Activated CD4-positive, alpha-beta T cell treated with anti-CD3 and anti-CD28 coated beads, Interleukin-2, amount 10 ng/mL, durations not matched to agents 7 days and 5 days (primary cell): ENCODE measurements around the gene SKI. TPM values are rescaled to one million over a fixed set of nuclear protein-coding genes. Genes with fewer than 3 reads are reported as not detected.
"Not testable (repeated sequence)": the region's sequence is repeated elsewhere in the genome, so short reads cannot be mapped to it uniquely, and the experiment has no call there.

Source experiments
- CTCF ChIA-PET: fragments of 350-600 bp; sonication (Branson Sonifier 250); formaldehyde crosslinking; loops from one replicate; lab custom pipeline; 2021; ENCODE audit warnings: antibody characterized with exemption; lab: Charles Lee
- POLR2A ChIA-PET: fragments of 350-600 bp; sonication (Branson Sonifier 250); formaldehyde crosslinking; loops from one replicate; lab custom pipeline; 2021; ENCODE audit warnings: antibody characterized with exemption; lab: Charles Lee
- DNase-seq: peaks from one replicate; pipeline ENCODE4 v3.0.0-alpha.2; 2020
- H3K27ac Mint-ChIP-seq: one replicate; pipeline ENCODE4 v1.8.0; 2021; ENCODE audit warnings: mild to moderate bottlenecking, moderate library complexity, mixed read lengths
- H3K27me3 Mint-ChIP-seq: one replicate; pipeline ENCODE4 v1.8.0; 2021; ENCODE audit warnings: mixed read lengths
- H3K36me3 Mint-ChIP-seq: one replicate; pipeline ENCODE4 v1.8.0; 2021; ENCODE audit warnings: low read depth, mixed read lengths
- H3K4me1 Mint-ChIP-seq: one replicate; pipeline ENCODE4 v1.8.0; 2021; ENCODE audit warnings: mixed read lengths
- H3K4me3 Mint-ChIP-seq: one replicate; pipeline ENCODE4 v1.8.0; 2021; ENCODE audit warnings: mild to moderate bottlenecking, moderate library complexity, mixed read lengths
- H3K9me3 Mint-ChIP-seq: one replicate; pipeline ENCODE4 v1.8.0; 2021; ENCODE audit warnings: mixed read lengths
- total RNA-seq, 2 experiments: library from RNA; stranded (reverse); gene quantifications; one replicate each; pipeline ENCODE4 v1.2.3, GENCODE V29; 2021

The SKI gene
- total RNA-seq, 2 experiments from 2014 or later: 60.7 to 62.0 TPM

GRCh38 chr1:2238361-2239012 lies 10.4 kb downstream of the SKI start:
- DNase-seq: no peak
- Mint-ChIP-seq H3K4me3 (no peak overlapping the region), H3K36me3 (peaks cover 32% of the 10 kb centered on the region), H3K27me3 (no peaks in the 10 kb centered on the region), H3K9me3 (no peaks in the 10 kb centered on the region), H3K27ac (no peak overlapping the region), H3K4me1 (peaks cover 83% of the 10 kb centered on the region)
- POLR2A ChIA-PET: no interaction called here
- CTCF ChIA-PET: interaction anchor here (1.0 kb wide), 2 partner anchors 10 kb away, joined by 3 to 4 read pairs; no protein-coding TSS in a partner anchor

- Mint-ChIP-seq H3K27me3 (no peaks in the 10 kb centered on the region), H3K27ac (no peak overlapping the region), H3K9me3 (no peaks in the 10 kb centered on the region), H3K36me3 (peaks cover 35% of the 10 kb centered on the region), H3K4me1 (peaks cover 82% of the 10 kb centered on the region), H3K4me3 (no peak overlapping the region)
- POLR2A ChIA-PET: no interaction called here
- CTCF ChIA-PET: interaction anchor here (1.0 to 1.2 kb wide), 2 partner anchors 10 to 17 kb away, joined by 3 read pairs; no protein-coding TSS in a partner anchor
- DNase-seq: no peak
These were observed 10.9 kb downstream of the SKI start for GRCh38 chr1:2239013-2239370.

GRCh38 chr1:2239384-2239985 lies 11.4 kb downstream of the SKI start:
- CTCF ChIA-PET: interaction anchor here (0.5 to 1.2 kb wide), 4 partner anchors 10 to 18 kb away, joined by 3 read pairs; no protein-coding TSS in a partner anchor
- POLR2A ChIA-PET: no interaction called here
- Mint-ChIP-seq H3K4me1 (peaks cover 80% of the 10 kb centered on the region), H3K27me3 (no peaks in the 10 kb centered on the region), H3K27ac (peak overlapping the region; percentile 62), H3K36me3 (peaks cover 35% of the 10 kb centered on the region), H3K9me3 (no peaks in the 10 kb centered on the region), H3K4me3 (no peak overlapping the region)
- DNase-seq: no peak

- ChIA-PET CTCF (interaction anchor here (0.6 to 1.3 kb wide), 6 partner anchors 9 to 45 kb away, joined by 3 to 8 read pairs (median 3); partner anchors contain the start of gene FAAP20), POLR2A (interaction anchor here (0.6 to 0.7 kb wide), 2 partner anchors 7 to 61 kb away, joined by 3 read pairs; no protein-coding TSS in a partner anchor)
- no peaks in the 10 kb centered on the region for H3K9me3 Mint-ChIP-seq
- peaks cover 78% of the 10 kb centered on the region for H3K4me1 Mint-ChIP-seq
- no peak overlapping the region for H3K4me3 Mint-ChIP-seq
- no peak for DNase-seq
- peak overlapping the region; percentile 43 for H3K27ac Mint-ChIP-seq
- no peaks in the 10 kb centered on the region for H3K27me3 Mint-ChIP-seq
- H3K36me3 Mint-ChIP-seq: peaks cover 37% of the 10 kb centered on the region
These were observed 12.4 kb downstream of the SKI start for GRCh38 chr1:2240270-2241156.

GRCh38 chr1:2241820-2242219 lies 13.7 kb downstream of the SKI start:
- Mint-ChIP-seq H3K4me3 (no peak overlapping the region), H3K27me3 (no peaks in the 10 kb centered on the region), H3K9me3 (no peaks in the 10 kb centered on the region), H3K36me3 (peaks cover 36% of the 10 kb centered on the region), H3K27ac (peak overlapping the region; percentile 22), H3K4me1 (peaks cover 75% of the 10 kb centered on the region)
- POLR2A ChIA-PET: no interaction called here
- CTCF ChIA-PET: interaction anchor here (0.8 kb wide), 1 partner anchor 10 kb away, joined by 3 read pairs; no protein-coding TSS in a partner anchor
- DNase-seq: no peak

GRCh38 chr1:2242814-2243725 lies 15.0 kb downstream of the SKI start:
- CTCF ChIA-PET: interaction anchor here (0.8 kb wide), 1 partner anchor 9 kb away, joined by 3 read pairs; no protein-coding TSS in a partner anchor
- DNase-seq: no peak
- POLR2A ChIA-PET: no interaction called here
- Mint-ChIP-seq H3K27ac (no peak overlapping the region), H3K4me3 (no peak overlapping the region), H3K27me3 (no peaks in the 10 kb centered on the region), H3K4me1 (peaks cover 72% of the 10 kb centered on the region), H3K36me3 (peaks cover 35% of the 10 kb centered on the region), H3K9me3 (no peaks in the 10 kb centered on the region)

- POLR2A ChIA-PET, DNase-seq, H3K9me3 Mint-ChIP-seq, H3K27me3 Mint-ChIP-seq, H3K4me3 Mint-ChIP-seq, H3K27ac Mint-ChIP-seq: not testable (repeated sequence)
- CTCF ChIA-PET: interaction anchor here (1.5 kb wide), 1 partner anchor 14 kb away, joined by 3 read pairs; no protein-coding TSS in a partner anchor
- H3K36me3 Mint-ChIP-seq: peaks cover 41% of the 10 kb centered on the region
- H3K4me1 Mint-ChIP-seq: peaks cover 51% of the 10 kb centered on the region
These were observed 18.9 kb downstream of the SKI start for GRCh38 chr1:2247045-2247394.

- DNase-seq: no peak
- Mint-ChIP-seq H3K4me3 (no peak overlapping the region), H3K36me3 (peaks cover 45% of the 10 kb centered on the region), H3K9me3 (peaks cover 6% of the 10 kb centered on the region), H3K4me1 (peaks cover 48% of the 10 kb centered on the region), H3K27me3 (no peaks in the 10 kb centered on the region), H3K27ac (no peak overlapping the region)
- POLR2A ChIA-PET: no interaction called here
- CTCF ChIA-PET: interaction anchor here (1.5 kb wide), 1 partner anchor 14 kb away, joined by 3 read pairs; no protein-coding TSS in a partner anchor
These were observed 19.6 kb downstream of the SKI start for GRCh38 chr1:2247760-2248126.

GRCh38 chr1:2248127-2248826 lies 20.2 kb downstream of the SKI start:
- peaks cover 6% of the 10 kb centered on the region for H3K9me3 Mint-ChIP-seq
- DNase-seq: no peak
- H3K4me1 Mint-ChIP-seq: peaks cover 46% of the 10 kb centered on the region
- ChIA-PET POLR2A (no interaction called here), CTCF (interaction anchor here (0.7 to 1.5 kb wide), 4 partner anchors 10 to 59 kb away, joined by 3 to 4 read pairs (median 4); no protein-coding TSS in a partner anchor)
- H3K27me3 Mint-ChIP-seq: no peaks in the 10 kb centered on the region
- peak overlapping the region; percentile 12 for H3K27ac Mint-ChIP-seq
- H3K4me3 Mint-ChIP-seq: no peak overlapping the region
- peaks cover 48% of the 10 kb centered on the region for H3K36me3 Mint-ChIP-seq

GRCh38 chr1:2248854-2249558 lies 20.9 kb downstream of the SKI start:
- peaks cover 48% of the 10 kb centered on the region for H3K36me3 Mint-ChIP-seq
- ChIA-PET POLR2A (no interaction called here), CTCF (interaction anchor here (0.7 to 1.1 kb wide), 3 partner anchors 11 to 59 kb away, joined by 4 read pairs; no protein-coding TSS in a partner anchor)
- peaks cover 6% of the 10 kb centered on the region for H3K9me3 Mint-ChIP-seq
- peak overlapping the region; percentile 12 for H3K27ac Mint-ChIP-seq
- DNase-seq: no peak
- H3K4me3 Mint-ChIP-seq: no peak overlapping the region
- H3K4me1 Mint-ChIP-seq: peaks cover 39% of the 10 kb centered on the region
- H3K27me3 Mint-ChIP-seq: no peaks in the 10 kb centered on the region

- POLR2A ChIA-PET: no interaction called here
- no peak overlapping the region for H3K4me3 Mint-ChIP-seq
- H3K27ac Mint-ChIP-seq: no peak overlapping the region
- CTCF ChIA-PET: interaction anchor here (1.1 to 1.4 kb wide), 2 partner anchors 12 to 15 kb away, joined by 3 to 4 read pairs; no protein-coding TSS in a partner anchor
- H3K9me3 Mint-ChIP-seq: peaks cover 6% of the 10 kb centered on the region
- H3K27me3 Mint-ChIP-seq: no peaks in the 10 kb centered on the region
- H3K4me1 Mint-ChIP-seq: peaks cover 36% of the 10 kb centered on the region
- no peak for DNase-seq
- H3K36me3 Mint-ChIP-seq: peaks cover 47% of the 10 kb centered on the region
These were observed 21.4 kb downstream of the SKI start for GRCh38 chr1:2249559-2249906.
